Measurements from ENCODE around the gene TULP4. TPM values are rescaled to one million over a fixed set of nuclear protein-coding genes. Genes with fewer than 3 reads are reported as not detected.

The TULP4 gene
- total RNA-seq, 1 experiment from 2014 or later, result 64.6 TPM

GRCh38 chr6:158414851-158415262 is 102.6 kb downstream of the TULP4 start:
- Mint-ChIP-seq H3K27ac (peak overlapping the region in 1 of 3 experiments; percentile 26; a peak in 1 of 7 replicates), H3K27me3 (ENCODE audit: low read depth) (no peaks in the 10 kb centered on the region), H3K9me3 (0 out of 5 replicates have a peak, but pooled peaks cover 0 to 2% of the 10 kb centered on the region in 2 experiments), H3K4me3 (no peak overlapping the region), H3K36me3 (ENCODE audit: insufficient read depth in 1 of 3, low read depth in 3 of 3) (peaks cover 7 to 24% (median 8%) of the 10 kb centered on the region in 3 experiments; a peak in 6 of 7 replicates), H3K4me1 (peaks cover 6 to 7% of the 10 kb centered on the region in 2 experiments)
- H4K8ac ChIP-seq (replicated peaks; ENCODE audit: insufficient read length, low read depth, low read length), result no peak overlapping the region
- no peaks in the 10 kb centered on the region for H3K27me3 ChIP-seq (ENCODE audit: insufficient read depth, low read length)
- TF ChIP-seq, protein P1, sequence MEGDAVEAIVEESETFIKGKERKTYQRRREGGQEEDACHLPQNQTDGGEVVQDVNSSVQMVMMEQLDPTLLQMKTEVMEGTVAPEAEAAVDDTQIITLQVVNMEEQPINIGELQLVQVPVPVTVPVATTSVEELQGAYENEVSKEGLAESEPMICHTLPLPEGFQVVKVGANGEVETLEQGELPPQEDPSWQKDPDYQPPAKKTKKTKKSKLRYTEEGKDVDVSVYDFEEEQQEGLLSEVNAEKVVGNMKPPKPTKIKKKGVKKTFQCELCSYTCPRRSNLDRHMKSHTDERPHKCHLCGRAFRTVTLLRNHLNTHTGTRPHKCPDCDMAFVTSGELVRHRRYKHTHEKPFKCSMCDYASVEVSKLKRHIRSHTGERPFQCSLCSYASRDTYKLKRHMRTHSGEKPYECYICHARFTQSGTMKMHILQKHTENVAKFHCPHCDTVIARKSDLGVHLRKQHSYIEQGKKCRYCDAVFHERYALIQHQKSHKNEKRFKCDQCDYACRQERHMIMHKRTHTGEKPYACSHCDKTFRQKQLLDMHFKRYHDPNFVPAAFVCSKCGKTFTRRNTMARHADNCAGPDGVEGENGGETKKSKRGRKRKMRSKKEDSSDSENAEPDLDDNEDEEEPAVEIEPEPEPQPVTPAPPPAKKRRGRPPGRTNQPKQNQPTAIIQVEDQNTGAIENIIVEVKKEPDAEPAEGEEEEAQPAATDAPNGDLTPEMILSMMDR (conservative IDR thresholded peaks at IDR 0.05), result no peak
- no peaks in the 10 kb centered on the region for H3K23me2 ChIP-seq (ENCODE audit: insufficient read length, low read depth, low read length, poor library complexity, severe bottlenecking)
- no peak for DNase-seq
- H2BK120ac ChIP-seq (ENCODE audit: low read depth, low read length, poor library complexity, severe bottlenecking), result no peak overlapping the region
- H2AFZ ChIP-seq (ENCODE audit: low read length), result no peak overlapping the region
- no peak overlapping the region for H3K23ac ChIP-seq (ENCODE audit: insufficient read length, low read depth, low read length)
- H4K91ac ChIP-seq (ENCODE audit: insufficient read length, low read depth, low read length), result no peak overlapping the region
- H4K20me1 ChIP-seq (ENCODE audit: control insufficient read depth, insufficient read depth, insufficient read length), result no peaks in the 10 kb centered on the region
- no peak overlapping the region for H2AK5ac ChIP-seq (ENCODE audit: insufficient read length, low read length)
- no CpG with 5 or more reads among the region's 5 CpGs for WGBS (ENCODE audit: extremely low coverage, insufficient read length, low lambda C conversion rate)
- H3K4me2 ChIP-seq (ENCODE audit: insufficient read depth, insufficient read length, low read length), result no peak overlapping the region
- no peak overlapping the region for H2BK15ac ChIP-seq (ENCODE audit: low read depth, low read length)
- H3T11ph ChIP-seq (ENCODE audit: low read length), result no peak overlapping the region
- no peak overlapping the region for H3K27ac ChIP-seq (ENCODE audit: insufficient read length, low read depth, low read length)
- no peak overlapping the region for H3K18ac ChIP-seq (ENCODE audit: insufficient read length, low read depth, low read length)
- H3K9ac ChIP-seq (ENCODE audit: extremely low read depth, insufficient read length, low read length), result no peak overlapping the region
- no peak overlapping the region for H3K4ac ChIP-seq (ENCODE audit: low read depth, low read length)
- H2BK12ac ChIP-seq (ENCODE audit: insufficient read length, low read depth, low read length), result no peak overlapping the region
- H2BK5ac ChIP-seq (ENCODE audit: insufficient read length, low read length), result no peak overlapping the region
- H2BK20ac ChIP-seq (ENCODE audit: low read depth, low read length, poor library complexity, severe bottlenecking), result no peak overlapping the region
- no peak overlapping the region for H3K56ac ChIP-seq (ENCODE audit: insufficient read length, low read depth, low read length)
- H3K9me3 ChIP-seq (ENCODE audit: control insufficient read depth, low read depth, low read length), result no peaks in the 10 kb centered on the region
- no peak overlapping the region for H4K5ac ChIP-seq (ENCODE audit: insufficient read length, low read depth, low read length)
- no peaks in the 10 kb centered on the region; the same call in 1 of the 2 replicates for H3K79me2 ChIP-seq (ENCODE audit: insufficient read depth, low read length)
- H3K4me1 ChIP-seq (ENCODE audit: insufficient read depth, low read length), result no peaks in the 10 kb centered on the region
- H3K79me1 ChIP-seq (ENCODE audit: insufficient read depth, low read depth, low read length, poor library complexity, severe bottlenecking), result no peaks in the 10 kb centered on the region
- no peak overlapping the region for H3K14ac ChIP-seq (ENCODE audit: insufficient read depth, low read length)

Data from H9 (cell line).